Caco-2 (cell line): ENCODE data around the gene PADI2. TPM values are rescaled to one million over a fixed set of nuclear protein-coding genes. Genes with fewer than 3 reads are reported as not detected.

Experiments used
- BruUV-seq: library from RNA; stranded (reverse); fragments of 400-500 nt; replicated peaks from 2 replicates; lab custom pipeline; 2021; lab: Mats Ljungman, UMichigan
- CTCF ChIA-PET: fragments of 300-600 bp; sonication (Branson Sonifier 250); formaldehyde crosslinking; loops from one replicate; lab custom pipeline; 2022; ENCODE audit warnings: antibody characterized with exemption; lab: Charles Lee
- POLR2A ChIA-PET: fragments of 300-600 bp; sonication (Branson Sonifier 250); formaldehyde crosslinking; loops from one replicate; lab custom pipeline; 2022; ENCODE audit warnings: antibody characterized with exemption; lab: Charles Lee
- DNase-seq, 2 experiments: peaks; one replicate each; pipeline versions ENCODE4 v3.0.0 to v3.0.0-alpha.2; 2020 to 2022
- H3K27me3 ChIP-seq: replicated peaks from 2 replicates; pipeline ENCODE4 v1.6.0; 2011; ENCODE audit warnings: low read length; ENCODE audit not compliant: control insufficient read depth, insufficient read depth
- H3K36me3 ChIP-seq: 2 replicates; pipeline ENCODE4 v1.5.1; 2011; ENCODE audit warnings: low read length; ENCODE audit not compliant: control insufficient read depth, insufficient read depth
- H3K4me1 ChIP-seq: fragments of 250-450 bp; sonication (Bioruptor Pico); 2 replicates; pipeline ENCODE4 v1.5.1; 2020; ENCODE audit warnings: mild to moderate bottlenecking
- H3K4me3 ChIP-seq: 2 replicates; pipeline ENCODE4 v1.5.1; 2011; ENCODE audit warnings: low read depth, mild to moderate bottlenecking, control low read depth, low read length
- H3K9me3 ChIP-seq: fragments of 250-450 bp; sonication (Bioruptor Pico); 2 replicates; pipeline ENCODE4 v1.5.1; 2020; ENCODE audit warnings: mild to moderate bottlenecking, moderate library complexity
- H3K27ac Mint-ChIP-seq: one replicate; pipeline ENCODE4 v1.8.0; 2022; ENCODE audit warnings: mixed read lengths; ENCODE audit not compliant: unreplicated experiment
- H3K27me3 Mint-ChIP-seq: one replicate; pipeline ENCODE4 v1.8.0; 2022; ENCODE audit warnings: mixed read lengths; ENCODE audit not compliant: insufficient read depth, unreplicated experiment
- H3K36me3 Mint-ChIP-seq: one replicate; pipeline ENCODE4 v1.8.0; 2022; ENCODE audit warnings: mild to moderate bottlenecking, mixed read lengths; ENCODE audit not compliant: insufficient read depth, unreplicated experiment
- H3K4me1 Mint-ChIP-seq: one replicate; pipeline ENCODE4 v1.8.0; 2022; ENCODE audit warnings: low read depth, mixed read lengths; ENCODE audit not compliant: unreplicated experiment
- H3K4me3 Mint-ChIP-seq: one replicate; pipeline ENCODE4 v1.8.0; 2022; ENCODE audit warnings: mild to moderate bottlenecking, moderate library complexity, mixed read lengths; ENCODE audit not compliant: unreplicated experiment
- H3K9me3 Mint-ChIP-seq: one replicate; pipeline ENCODE4 v1.8.0; 2022; ENCODE audit warnings: mixed read lengths; ENCODE audit not compliant: unreplicated experiment
- intact Hi-C: fragments of 100-400 bp; cut with micrococcal nuclease; formaldehyde crosslinking; loops from one replicate; pipeline ENCODE4 v1.10.0; 2022; ENCODE audit not compliant: unreplicated experiment
- total RNA-seq: library from RNA; stranded (reverse); gene quantifications from 2 replicates; pipeline ENCODE4 v1.2.3, GENCODE V29; 2022
- TF ChIP-seq, protein P1 (sequence below), 2 experiments: fragments of 200-600 bp in 1 of 2; IDR thresholded peaks; 1 replicate in 1 of 2; 2 replicates in 1 of 2; pipeline versions ENCODE4 v1.5.1 to v1.8.0; 2011 to 2022; ENCODE audit warnings: antibody characterized with exemption in 1 of 2, control low read depth in 1 of 2, inconsistent platforms in 1 of 2, low read depth in 1 of 2, low read length in 1 of 2, mild to moderate bottlenecking in 1 of 2, moderate library complexity in 1 of 2; ENCODE audit not compliant: insufficient read depth in 1 of 2, severe bottlenecking in 1 of 2, unreplicated experiment in 1 of 2

The PADI2 gene
- total RNA-seq, 1 experiment from 2014 or later, result 0.73 TPM

DNA sequence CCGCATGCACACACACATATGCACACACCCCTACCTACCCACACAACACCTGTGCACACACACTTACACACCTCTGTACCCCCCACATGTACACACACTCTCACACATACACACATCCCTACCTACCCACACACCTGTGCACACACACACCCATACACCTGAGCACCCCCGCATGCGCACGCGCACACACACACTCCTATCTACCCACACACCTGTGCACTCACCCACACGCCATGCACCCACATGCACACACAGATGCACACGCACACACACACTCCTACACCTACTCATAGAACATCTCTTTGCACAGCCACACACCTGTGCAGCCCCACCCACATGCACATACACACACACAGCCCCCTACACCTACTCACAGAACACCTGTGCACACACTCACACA is 15.5 kb upstream of the PADI2 start:
- CTCF ChIA-PET, result no interaction called here
- no peak for DNase-seq
- BruUV-seq, result no TSS peak
- POLR2A ChIA-PET, result no interaction called here
- Mint-ChIP-seq H3K4me1 (peaks cover 9% of the 10 kb centered on the region), H3K27ac (no peak overlapping the region), H3K9me3 (no peaks in the 10 kb centered on the region), H3K36me3 (no peaks in the 10 kb centered on the region), H3K27me3 (no peaks in the 10 kb centered on the region), H3K4me3 (no peak overlapping the region)
- intact Hi-C loops, result no loop called here
- no peak overlapping the region for H3K4me3 ChIP-seq
- TF ChIP-seq, protein P1, sequence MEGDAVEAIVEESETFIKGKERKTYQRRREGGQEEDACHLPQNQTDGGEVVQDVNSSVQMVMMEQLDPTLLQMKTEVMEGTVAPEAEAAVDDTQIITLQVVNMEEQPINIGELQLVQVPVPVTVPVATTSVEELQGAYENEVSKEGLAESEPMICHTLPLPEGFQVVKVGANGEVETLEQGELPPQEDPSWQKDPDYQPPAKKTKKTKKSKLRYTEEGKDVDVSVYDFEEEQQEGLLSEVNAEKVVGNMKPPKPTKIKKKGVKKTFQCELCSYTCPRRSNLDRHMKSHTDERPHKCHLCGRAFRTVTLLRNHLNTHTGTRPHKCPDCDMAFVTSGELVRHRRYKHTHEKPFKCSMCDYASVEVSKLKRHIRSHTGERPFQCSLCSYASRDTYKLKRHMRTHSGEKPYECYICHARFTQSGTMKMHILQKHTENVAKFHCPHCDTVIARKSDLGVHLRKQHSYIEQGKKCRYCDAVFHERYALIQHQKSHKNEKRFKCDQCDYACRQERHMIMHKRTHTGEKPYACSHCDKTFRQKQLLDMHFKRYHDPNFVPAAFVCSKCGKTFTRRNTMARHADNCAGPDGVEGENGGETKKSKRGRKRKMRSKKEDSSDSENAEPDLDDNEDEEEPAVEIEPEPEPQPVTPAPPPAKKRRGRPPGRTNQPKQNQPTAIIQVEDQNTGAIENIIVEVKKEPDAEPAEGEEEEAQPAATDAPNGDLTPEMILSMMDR (IDR thresholded peaks at IDR 0.05; ENCODE audit: insufficient read depth in 1 of 2, low read depth in 1 of 2, low read length in 1 of 2, severe bottlenecking in 1 of 2, unreplicated experiment in 1 of 2), result no peak
- no peaks in the 10 kb centered on the region for H3K4me1 ChIP-seq
- H3K36me3 ChIP-seq, result no peaks in the 10 kb centered on the region
- H3K27me3 ChIP-seq, result no peaks in the 10 kb centered on the region
- no peaks in the 10 kb centered on the region for H3K9me3 ChIP-seq

DNA sequence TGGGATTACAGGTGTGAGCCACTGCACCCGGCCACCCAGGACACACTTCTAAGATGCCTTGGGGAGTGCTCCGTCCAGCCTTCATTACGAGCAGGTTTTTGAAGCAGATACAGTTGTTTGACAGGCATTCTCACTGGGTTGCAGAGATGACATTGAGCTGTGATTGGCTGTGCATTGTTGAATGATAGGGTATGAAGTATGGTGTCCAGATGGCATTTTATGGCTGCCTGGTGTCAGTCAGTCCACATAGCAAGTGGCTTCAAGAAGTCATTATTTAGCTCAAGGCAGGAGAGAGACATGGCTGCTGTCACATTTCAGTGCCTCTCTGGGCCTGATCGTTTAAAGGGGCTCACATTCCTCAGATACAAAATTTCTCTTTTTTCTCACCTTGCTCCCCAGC is 14.8 kb upstream of the PADI2 start:
- TF ChIP-seq, protein P1 (IDR thresholded peaks at IDR 0.05; ENCODE audit: insufficient read depth in 1 of 2, low read depth in 1 of 2, low read length in 1 of 2, severe bottlenecking in 1 of 2, unreplicated experiment in 1 of 2), result no peak
- no TSS peak for BruUV-seq
- H3K27me3 Mint-ChIP-seq, result no peaks in the 10 kb centered on the region
- Histone ChIP-seq H3K9me3 (no peaks in the 10 kb centered on the region), H3K4me1 (peaks cover 2% of the 10 kb centered on the region; the same call in 1 of the 2 replicates), H3K4me3 (no peak overlapping the region), H3K27me3 (no peaks in the 10 kb centered on the region), H3K36me3 (no peaks in the 10 kb centered on the region)
- H3K4me3 Mint-ChIP-seq, result no peak overlapping the region
- intact Hi-C loops, result no loop called here
- no peak for DNase-seq
- POLR2A ChIA-PET, result no interaction called here
- no peaks in the 10 kb centered on the region for H3K9me3 Mint-ChIP-seq
- CTCF ChIA-PET, result no interaction called here
- no peak overlapping the region for H3K27ac Mint-ChIP-seq
- H3K4me1 Mint-ChIP-seq, result peaks cover 9% of the 10 kb centered on the region
- no peaks in the 10 kb centered on the region for H3K36me3 Mint-ChIP-seq

DNA sequence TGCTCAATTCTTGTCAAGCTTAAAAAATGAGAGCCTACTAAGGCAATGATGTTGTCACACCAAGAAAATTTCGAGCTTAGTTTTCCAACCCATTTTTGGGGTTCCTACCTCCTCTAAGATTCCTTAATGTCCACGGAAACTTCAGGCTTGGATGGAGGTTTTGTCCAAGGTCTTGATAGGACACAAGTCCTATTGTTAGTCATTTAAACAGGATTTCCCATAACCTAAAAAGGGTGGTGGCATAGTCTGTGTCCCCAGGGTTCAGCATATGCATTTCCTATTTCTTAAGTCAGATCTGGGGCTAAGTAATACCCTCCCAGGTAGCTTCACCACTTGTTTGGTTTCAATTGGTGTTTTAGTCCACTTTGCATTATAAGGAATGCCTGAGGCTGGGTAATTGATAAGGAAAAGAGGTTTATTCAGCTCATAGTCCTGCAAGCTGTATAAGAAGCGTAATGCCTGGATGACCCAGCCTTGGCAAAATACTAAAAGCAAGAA is 10.9 kb upstream of the PADI2 start:
- ChIA-PET CTCF (no interaction called here), POLR2A (no interaction called here)
- no peak overlapping the region for H3K4me3 ChIP-seq
- no peaks in the 10 kb centered on the region for H3K27me3 Mint-ChIP-seq
- no peak overlapping the region for H3K4me3 Mint-ChIP-seq
- no peaks in the 10 kb centered on the region for H3K9me3 Mint-ChIP-seq
- H3K4me1 ChIP-seq, result peaks cover 9% of the 10 kb centered on the region; the same call in 1 of the 2 replicates
- H3K9me3 ChIP-seq, result no peaks in the 10 kb centered on the region
- no peak overlapping the region for H3K27ac Mint-ChIP-seq
- TF ChIP-seq, protein P1 (IDR thresholded peaks at IDR 0.05; ENCODE audit: insufficient read depth in 1 of 2, low read depth in 1 of 2, low read length in 1 of 2, severe bottlenecking in 1 of 2, unreplicated experiment in 1 of 2), result no peak
- H3K4me1 Mint-ChIP-seq, result peaks cover 8% of the 10 kb centered on the region
- no peak for DNase-seq
- no peaks in the 10 kb centered on the region for H3K36me3 Mint-ChIP-seq
- no TSS peak for BruUV-seq
- intact Hi-C loops, result no loop called here
- H3K27me3 ChIP-seq, result no peaks in the 10 kb centered on the region
- H3K36me3 ChIP-seq, result no peaks in the 10 kb centered on the region
